HG03565 (cell line): ENCODE results near the gene CACNB1.

Source experiments
- ATAC-seq: cut with Tn5 transposase; IDR thresholded peaks from one replicate; pipeline ENCODE4 v1.9.1; 2021; ENCODE audit warnings: mild to moderate bottlenecking, moderate library complexity; ENCODE audit not compliant: unreplicated experiment

CACNB1 gene

GRCh38 chr17:39204245-39204644, 6.8 kb upstream of the CACNB1 start:
- ATAC-seq, result no peak

GRCh38 chr17:39200957-39201510, 3.6 kb upstream of the CACNB1 start:
- no peak for ATAC-seq

- ATAC-seq, result peak; percentile 42
These were observed 2.8 kb upstream of the CACNB1 start, which contains the start of gene RPL19 for GRCh38 chr17:39200070-39200879. Gene RPL19 (plus strand): TSS chr17:39200283. CDS start chr17:39200345, 62 bp downstream.

- peak; percentile 64 for ATAC-seq
These were observed 2.3 kb upstream of the CACNB1 start for GRCh38 chr17:39199820-39200069.

GRCh38 chr17:39198186-39198566, 707 bp upstream of the CACNB1 start:
- ATAC-seq, result no peak

GRCh38 chr17:39196808-39197291, 619 bp downstream of the CACNB1 start:
- no peak for ATAC-seq

- ATAC-seq, result no peak
These were observed 1.1 kb downstream of the CACNB1 start for GRCh38 chr17:39196241-39196807.

GRCh38 chr17:39195568-39196160, 1.8 kb downstream of the CACNB1 start:
- no peak for ATAC-seq

- ATAC-seq, result no peak
These were observed 2.4 kb downstream of the CACNB1 start for GRCh38 chr17:39194985-39195524.

- no peak for ATAC-seq
These were observed 3.1 kb downstream of the CACNB1 start for GRCh38 chr17:39194089-39194984.

GRCh38 chr17:39193346-39193745, 4.1 kb downstream of the CACNB1 start:
- no peak for ATAC-seq

- no peak for ATAC-seq
These were observed 4.6 kb downstream of the CACNB1 start for GRCh38 chr17:39192901-39193300.

- ATAC-seq, result no peak
These were observed 5.5 kb downstream of the CACNB1 start for GRCh38 chr17:39191750-39192510.

GRCh38 chr17:39187152-39187830, 10.2 kb downstream of the CACNB1 start:
- no peak for ATAC-seq

- no peak for ATAC-seq
These were observed 10.9 kb downstream of the CACNB1 start for GRCh38 chr17:39186481-39187002.

GRCh38 chr17:39183720-39184119, 13.7 kb downstream of the CACNB1 start:
- no peak for ATAC-seq

GRCh38 chr17:39183045-39183444, 14.4 kb downstream of the CACNB1 start:
- no peak for ATAC-seq

- no peak for ATAC-seq
These were observed 16.2 kb downstream of the CACNB1 start for GRCh38 chr17:39181303-39181702.

- ATAC-seq, result no peak
These were observed 18.9 kb downstream of the CACNB1 start for GRCh38 chr17:39178536-39178935.
